ENCODE results near the gene GAMT.

Gene GAMT

GRCh38 chr19:1370579-1371361 is 30.6 kb downstream of the GAMT start:
- Histone ChIP-seq H3K27ac (ENCODE audit: insufficient read depth in 1 of 2, low read depth in 1 of 2, low read length in 2 of 2, poor library complexity in 1 of 2, severe bottlenecking in 2 of 2) (no peak overlapping the region), H3K4me1 (ENCODE audit: control extremely low read depth in 1 of 4, control insufficient read depth in 4 of 4, insufficient read depth in 4 of 4, low read length in 3 of 4) (peaks cover 0 to 27% (median 22%) of the 10 kb centered on the region in 4 experiments), H3K4me3 (ENCODE audit: control insufficient read depth in 1 of 7, extremely low read depth in 1 of 7, insufficient read depth in 4 of 7, low read depth in 2 of 7, low read length in 6 of 7) (no peak overlapping the region), H3K36me3 (ENCODE audit: control insufficient read depth in 4 of 4, insufficient read depth in 4 of 4, low read length in 3 of 4) (peaks cover 17 to 56% (median 34%) of the 10 kb centered on the region in 4 experiments), H3K9me3 (ENCODE audit: control extremely low read depth in 1 of 5, control insufficient read depth in 4 of 5, insufficient read depth in 2 of 5, low read depth in 1 of 5, low read length in 4 of 5) (no peaks in the 10 kb centered on the region), H3K27me3 (replicated peaks in 2 of 5; ENCODE audit: control insufficient read depth in 4 of 5, insufficient read depth in 5 of 5, low read length in 4 of 5) (no peaks in the 10 kb centered on the region)
- ChIA-PET CTCF (interaction anchor here (0.6 to 6.5 kb wide), 9 partner anchors 11 to 127 kb away, joined by 3 to 60 read pairs (median 5); no protein-coding TSS in a partner anchor), POLR2A (no interaction called here)
- WGBS (ENCODE audit: insufficient coverage) = 98% methylated on average over 50 of the region's 52 CpGs
- DNase-seq = no peak

- peaks cover 3 to 37% (median 33%) of the 10 kb centered on the region in 4 experiments for H3K4me1 ChIP-seq (ENCODE audit: control extremely low read depth in 1 of 4, control insufficient read depth in 4 of 4, insufficient read depth in 4 of 4, low read length in 3 of 4)
- no peaks in the 10 kb centered on the region for H3K27me3 ChIP-seq (replicated peaks in 2 of 5; ENCODE audit: control insufficient read depth in 4 of 5, insufficient read depth in 5 of 5, low read length in 4 of 5)
- H3K27ac ChIP-seq (ENCODE audit: insufficient read depth in 1 of 2, low read depth in 1 of 2, low read length in 2 of 2, poor library complexity in 1 of 2, severe bottlenecking in 2 of 2) = no peak overlapping the region
- ChIA-PET CTCF (interaction anchor here (1.3 to 6.5 kb wide), 4 partner anchors 13 to 90 kb away, joined by 4 to 60 read pairs (median 19); no protein-coding TSS in a partner anchor), POLR2A (interaction anchor here (0.6 kb wide), 1 partner anchor 120 kb away, joined by 5 read pairs; no protein-coding TSS in a partner anchor)
- peaks cover 15 to 62% (median 36%) of the 10 kb centered on the region in 4 experiments for H3K36me3 ChIP-seq (ENCODE audit: control insufficient read depth in 4 of 4, insufficient read depth in 4 of 4, low read length in 3 of 4)
- no peak overlapping the region for H3K4me3 ChIP-seq (ENCODE audit: control insufficient read depth in 1 of 7, extremely low read depth in 1 of 7, insufficient read depth in 4 of 7, low read depth in 2 of 7, low read length in 6 of 7)
- no peak for DNase-seq
- H3K9me3 ChIP-seq (ENCODE audit: control extremely low read depth in 1 of 5, control insufficient read depth in 4 of 5, insufficient read depth in 2 of 5, low read depth in 1 of 5, low read length in 4 of 5) = no peaks in the 10 kb centered on the region
- 99% methylated on average over 14 of the region's 18 CpGs for WGBS (ENCODE audit: insufficient coverage)
These were observed 32.0 kb downstream of the GAMT start for GRCh38 chr19:1369214-1369805.

GRCh38 chr19:1366899-1367870 is 34.2 kb downstream of the GAMT start:
- peak overlapping the region in 3 of 7 experiments; percentile 1 to 15 (median 11) for H3K4me3 ChIP-seq (ENCODE audit: control insufficient read depth in 1 of 7, extremely low read depth in 1 of 7, insufficient read depth in 4 of 7, low read depth in 2 of 7, low read length in 6 of 7)
- peak in 2 of 3 donors; percentile 32 to 44 for DNase-seq
- H3K27me3 ChIP-seq (replicated peaks in 2 of 5; ENCODE audit: control insufficient read depth in 4 of 5, insufficient read depth in 5 of 5, low read length in 4 of 5) = no peaks in the 10 kb centered on the region
- ChIA-PET CTCF (interaction anchor here (0.7 to 1.5 kb wide), 8 partner anchors 16 to 124 kb away, joined by 3 to 9 read pairs (median 4); no protein-coding TSS in a partner anchor), POLR2A (interaction anchor here (0.5 to 0.8 kb wide), 3 partner anchors 16 to 98 kb away, joined by 3 to 4 read pairs (median 3); partner anchors contain the start of gene CIRBP)
- H3K9me3 ChIP-seq (ENCODE audit: control extremely low read depth in 1 of 5, control insufficient read depth in 4 of 5, insufficient read depth in 2 of 5, low read depth in 1 of 5, low read length in 4 of 5) = no peaks in the 10 kb centered on the region
- H3K4me1 ChIP-seq (ENCODE audit: control extremely low read depth in 1 of 4, control insufficient read depth in 4 of 4, insufficient read depth in 4 of 4, low read length in 3 of 4) = peaks cover 7 to 59% (median 54%) of the 10 kb centered on the region in 4 experiments
- WGBS (ENCODE audit: insufficient coverage) = 27% methylated on average over 33 of the region's 35 CpGs
- peaks cover 8 to 56% (median 30%) of the 10 kb centered on the region in 4 experiments for H3K36me3 ChIP-seq (ENCODE audit: control insufficient read depth in 4 of 4, insufficient read depth in 4 of 4, low read length in 3 of 4)
- peak overlapping the region in 1 of 2 experiments; percentile 60 for H3K27ac ChIP-seq (ENCODE audit: insufficient read depth in 1 of 2, low read depth in 1 of 2, low read length in 2 of 2, poor library complexity in 1 of 2, severe bottlenecking in 2 of 2)

GRCh38 chr19:1366296-1366695 is 35.0 kb downstream of the GAMT start:
- H3K36me3 ChIP-seq (ENCODE audit: control insufficient read depth in 4 of 4, insufficient read depth in 4 of 4, low read length in 3 of 4) = peaks cover 6 to 56% (median 31%) of the 10 kb centered on the region in 4 experiments
- H3K27me3 ChIP-seq (replicated peaks in 2 of 5; ENCODE audit: control insufficient read depth in 4 of 5, insufficient read depth in 5 of 5, low read length in 4 of 5) = no peaks in the 10 kb centered on the region
- peaks cover 7 to 62% (median 58%) of the 10 kb centered on the region in 4 experiments for H3K4me1 ChIP-seq (ENCODE audit: control extremely low read depth in 1 of 4, control insufficient read depth in 4 of 4, insufficient read depth in 4 of 4, low read length in 3 of 4)
- no peak for DNase-seq
- H3K9me3 ChIP-seq (ENCODE audit: control extremely low read depth in 1 of 5, control insufficient read depth in 4 of 5, insufficient read depth in 2 of 5, low read depth in 1 of 5, low read length in 4 of 5) = no peaks in the 10 kb centered on the region
- H3K4me3 ChIP-seq (ENCODE audit: control insufficient read depth in 1 of 7, extremely low read depth in 1 of 7, insufficient read depth in 4 of 7, low read depth in 2 of 7, low read length in 6 of 7) = peak overlapping the region in 1 of 7 experiments; percentile 11
- CTCF ChIA-PET = interaction anchor here (1.0 to 1.5 kb wide), 5 partner anchors 27 to 123 kb away, joined by 3 to 9 read pairs (median 4); no protein-coding TSS in a partner anchor
- H3K27ac ChIP-seq (ENCODE audit: insufficient read depth in 1 of 2, low read depth in 1 of 2, low read length in 2 of 2, poor library complexity in 1 of 2, severe bottlenecking in 2 of 2) = peak overlapping the region in 1 of 2 experiments; percentile 60
- 100% methylated on average over 10 of the region's 10 CpGs for WGBS (ENCODE audit: insufficient coverage)
- POLR2A ChIA-PET = interaction anchor here (0.5 kb wide), 1 partner anchor 88 kb away, joined by 3 read pairs; no protein-coding TSS in a partner anchor

DNA sequence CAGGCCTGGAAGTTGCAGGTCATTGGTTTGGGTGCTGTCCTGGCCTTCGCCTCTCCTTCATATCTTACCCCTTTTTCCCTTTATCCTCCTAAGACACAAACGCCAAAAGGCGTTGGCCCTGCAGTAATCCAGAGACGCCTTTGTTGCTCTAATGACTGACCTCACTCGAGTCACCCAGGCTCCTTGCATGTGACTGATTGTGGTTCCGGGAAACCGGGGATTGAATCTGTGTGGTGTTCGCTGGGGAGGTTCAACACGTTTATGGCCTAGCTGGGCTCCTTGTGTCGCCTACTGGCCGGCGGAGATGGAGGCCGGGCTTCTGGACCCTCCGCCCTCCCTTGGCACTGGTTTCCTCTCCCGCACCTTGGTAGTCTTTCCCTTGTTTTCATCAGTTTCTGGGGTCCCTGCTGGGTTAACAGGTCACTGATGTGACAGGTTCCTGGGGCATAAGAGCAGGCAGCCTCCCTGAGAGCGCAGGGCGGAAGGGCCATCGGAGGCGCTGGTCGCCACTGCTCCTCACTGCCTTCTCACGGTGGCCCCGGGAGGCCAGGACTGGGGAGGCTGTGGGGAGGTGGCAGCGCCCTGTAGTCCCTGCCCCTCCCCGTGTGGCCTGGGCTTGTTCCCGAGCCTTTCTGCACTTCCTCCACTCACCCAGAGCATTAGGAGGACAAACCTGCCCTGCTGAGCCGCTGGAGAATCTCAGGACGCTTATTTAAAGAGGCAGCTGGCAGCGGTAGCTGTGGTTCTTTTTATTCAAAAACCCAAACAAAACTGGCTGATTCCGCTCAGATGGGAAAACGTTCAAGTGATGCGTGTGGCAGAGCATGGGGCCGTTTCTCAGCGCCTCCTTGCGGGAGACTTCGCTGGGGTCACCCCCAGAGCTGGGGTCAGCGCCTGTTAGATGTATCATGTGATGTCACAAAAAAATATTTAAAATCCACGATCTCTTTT is 35.7 kb downstream of the GAMT start:
- no peak overlapping the region for H3K4me3 ChIP-seq (ENCODE audit: control insufficient read depth in 1 of 7, extremely low read depth in 1 of 7, insufficient read depth in 4 of 7, low read depth in 2 of 7, low read length in 6 of 7)
- peaks cover 7 to 65% (median 63%) of the 10 kb centered on the region in 4 experiments for H3K4me1 ChIP-seq (ENCODE audit: control extremely low read depth in 1 of 4, control insufficient read depth in 4 of 4, insufficient read depth in 4 of 4, low read length in 3 of 4)
- peaks cover 3 to 51% (median 27%) of the 10 kb centered on the region in 4 experiments for H3K36me3 ChIP-seq (ENCODE audit: control insufficient read depth in 4 of 4, insufficient read depth in 4 of 4, low read length in 3 of 4)
- H3K9me3 ChIP-seq (ENCODE audit: control extremely low read depth in 1 of 5, control insufficient read depth in 4 of 5, insufficient read depth in 2 of 5, low read depth in 1 of 5, low read length in 4 of 5) = no peaks in the 10 kb centered on the region
- ChIA-PET CTCF (interaction anchor here (1.4 to 3.0 kb wide), 2 partner anchors 50 to 86 kb away, joined by 4 to 10 read pairs; no protein-coding TSS in a partner anchor), POLR2A (no interaction called here)
- no peak for DNase-seq
- H3K27me3 ChIP-seq (replicated peaks in 2 of 5; ENCODE audit: control insufficient read depth in 4 of 5, insufficient read depth in 5 of 5, low read length in 4 of 5) = no peaks in the 10 kb centered on the region
- H3K27ac ChIP-seq (ENCODE audit: insufficient read depth in 1 of 2, low read depth in 1 of 2, low read length in 2 of 2, poor library complexity in 1 of 2, severe bottlenecking in 2 of 2) = no peak overlapping the region
- WGBS (ENCODE audit: insufficient coverage) = 84% methylated on average over 35 of the region's 37 CpGs

Measured in common myeloid progenitor, CD34-positive (primary cell).